ENCODE measurements around the gene ADAM8.
"Not testable (repeated sequence)": the region's sequence is repeated elsewhere in the genome, so short reads cannot be mapped to it uniquely, and the experiment has no call there.

ADAM8 gene

GRCh38 chr10:133247681-133248333 lies 28.9 kb downstream of the ADAM8 start:
- no peak for DNase-seq

GRCh38 chr10:133246236-133246626 lies 30.4 kb downstream of the ADAM8 start:
- DNase-seq: no peak

- DNase-seq: no peak
Measured at GRCh38 chr10:133245439-133246235, 31.0 kb downstream of the ADAM8 start.

- no peak for DNase-seq
Measured at GRCh38 chr10:133243593-133243992, 33.1 kb downstream of the ADAM8 start.

GRCh38 chr10:133242611-133243356 lies 33.9 kb downstream of the ADAM8 start:
- DNase-seq: no peak

GRCh38 chr10:133241501-133242205 lies 35.0 kb downstream of the ADAM8 start:
- DNase-seq: no peak

- no peak for DNase-seq
Measured at GRCh38 chr10:133239990-133240389, 36.7 kb downstream of the ADAM8 start.

GRCh38 chr10:133238466-133238804 lies 38.2 kb downstream of the ADAM8 start:
- no peak for DNase-seq

- no peak for DNase-seq
Measured at GRCh38 chr10:133237588-133238465, 38.8 kb downstream of the ADAM8 start, which contains the start of gene VENTX. Gene VENTX, plus strand, starts transcription at chr10:133237855. Its CDS starts 60 bp downstream, at chr10:133237915.

GRCh38 chr10:133237241-133237587 lies 39.5 kb downstream of the ADAM8 start:
- no peak for DNase-seq

- DNase-seq: no peak
Measured at GRCh38 chr10:133236401-133237240, 40.0 kb downstream of the ADAM8 start.

GRCh38 chr10:133235932-133236331 lies 40.7 kb downstream of the ADAM8 start:
- no peak for DNase-seq

- DNase-seq: no peak
Measured at GRCh38 chr10:133235265-133235855, 41.3 kb downstream of the ADAM8 start.

- DNase-seq: not testable (repeated sequence)
Measured at GRCh38 chr10:133234796-133235195, 41.9 kb downstream of the ADAM8 start.

GRCh38 chr10:133231946-133232574 lies 44.6 kb downstream of the ADAM8 start:
- no peak for DNase-seq

- DNase-seq: no peak
Measured at GRCh38 chr10:133231244-133231945, 45.3 kb downstream of the ADAM8 start.

- DNase-seq: no peak
Measured at GRCh38 chr10:133230387-133231195, 46.1 kb downstream of the ADAM8 start.

GRCh38 chr10:133230044-133230361 lies 46.7 kb downstream of the ADAM8 start, which contains the start of gene UTF1:
Gene UTF1, plus strand, starts transcription at chr10:133230217. Its CDS starts 72 bp downstream, at chr10:133230289.
- no peak for DNase-seq
